ENCODE results near the gene ZNF140.

Gene ZNF140

DNA sequence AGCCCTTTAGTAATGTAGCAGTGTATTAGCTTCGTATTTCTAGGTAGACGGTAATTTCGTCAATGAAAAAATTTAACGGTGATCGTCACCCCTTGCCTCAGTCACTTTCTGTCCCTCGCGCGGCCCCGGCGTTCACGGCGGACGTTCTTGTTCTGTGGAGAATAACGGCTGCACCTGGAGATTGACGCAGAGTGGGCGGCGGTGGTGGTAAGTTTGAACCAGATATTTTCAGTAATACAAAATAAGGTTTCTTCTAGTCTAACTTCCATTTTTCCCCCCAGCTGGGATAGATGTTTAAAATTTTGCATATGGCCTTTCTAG lies 50.0 kb downstream of the ZNF140 start:
- no peak for DNase-seq

DNA sequence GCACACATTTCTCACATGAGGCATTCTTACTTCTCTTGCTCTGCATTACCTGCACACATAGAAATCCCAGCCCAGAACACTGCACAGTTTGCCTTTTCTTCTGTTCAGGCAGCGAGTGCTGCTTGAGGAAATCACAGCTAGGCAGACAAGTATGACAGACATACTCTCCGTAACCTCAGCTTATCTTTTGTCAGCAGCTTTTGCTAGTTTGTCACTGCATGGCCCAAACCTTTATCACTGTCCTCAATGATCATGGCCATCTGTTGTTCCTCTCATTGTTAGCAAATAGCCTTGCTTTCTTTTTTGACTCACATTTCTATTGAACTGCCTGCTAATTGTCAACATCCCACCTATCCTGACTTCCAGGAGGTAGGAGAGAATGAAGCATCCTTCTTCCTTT lies 55.0 kb downstream of the ZNF140 start:
- DNase-seq = no peak

DNA sequence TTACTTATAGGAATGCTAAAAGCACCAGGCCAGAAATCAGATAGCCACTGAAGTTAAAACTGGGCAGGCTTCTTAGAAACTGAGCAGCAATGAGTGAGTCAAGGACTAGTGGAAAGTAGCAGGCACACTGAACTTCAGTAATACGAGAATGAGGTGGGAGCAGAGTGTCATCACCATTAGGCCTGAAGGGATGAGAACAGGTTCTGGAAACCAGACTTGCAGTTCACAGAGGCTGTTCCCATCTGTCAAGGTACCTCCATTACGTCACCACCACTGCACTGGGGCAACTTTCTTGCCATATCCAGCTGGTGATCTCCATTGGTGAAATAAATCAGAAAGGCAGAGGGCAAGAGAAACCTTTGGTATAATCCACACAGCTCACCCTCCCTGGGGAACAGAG lies 65.3 kb downstream of the ZNF140 start:
- DNase-seq = no peak

DNA sequence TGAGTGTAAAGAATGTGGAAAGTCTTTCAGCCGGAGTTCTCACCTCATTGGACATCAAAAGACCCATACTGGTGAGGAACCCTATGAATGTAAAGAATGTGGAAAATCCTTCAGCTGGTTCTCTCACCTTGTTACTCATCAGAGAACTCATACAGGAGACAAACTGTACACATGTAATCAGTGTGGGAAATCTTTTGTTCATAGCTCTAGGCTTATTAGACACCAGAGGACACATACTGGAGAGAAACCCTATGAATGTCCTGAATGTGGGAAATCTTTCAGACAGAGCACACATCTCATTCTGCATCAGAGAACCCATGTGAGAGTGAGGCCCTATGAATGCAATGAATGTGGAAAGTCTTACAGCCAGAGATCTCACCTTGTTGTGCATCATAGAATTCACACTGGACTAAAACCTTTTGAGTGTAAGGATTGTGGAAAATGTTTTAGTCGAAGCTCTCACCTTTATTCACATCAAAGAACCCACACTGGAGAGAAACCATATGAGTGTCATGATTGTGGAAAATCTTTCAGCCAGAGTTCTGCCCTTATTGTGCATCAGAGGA lies 75.5 kb downstream of the ZNF140 start:
- no peak for DNase-seq
